Activated T-cell treated with anti-CD3 and anti-CD28 coated beads for 4 hours (primary cell): ENCODE results near the gene MED13L.

Source experiments
- DNase-seq: peaks from one replicate; pipeline ENCODE4 v3.0.0-alpha.2; 2020

Gene MED13L

DNA sequence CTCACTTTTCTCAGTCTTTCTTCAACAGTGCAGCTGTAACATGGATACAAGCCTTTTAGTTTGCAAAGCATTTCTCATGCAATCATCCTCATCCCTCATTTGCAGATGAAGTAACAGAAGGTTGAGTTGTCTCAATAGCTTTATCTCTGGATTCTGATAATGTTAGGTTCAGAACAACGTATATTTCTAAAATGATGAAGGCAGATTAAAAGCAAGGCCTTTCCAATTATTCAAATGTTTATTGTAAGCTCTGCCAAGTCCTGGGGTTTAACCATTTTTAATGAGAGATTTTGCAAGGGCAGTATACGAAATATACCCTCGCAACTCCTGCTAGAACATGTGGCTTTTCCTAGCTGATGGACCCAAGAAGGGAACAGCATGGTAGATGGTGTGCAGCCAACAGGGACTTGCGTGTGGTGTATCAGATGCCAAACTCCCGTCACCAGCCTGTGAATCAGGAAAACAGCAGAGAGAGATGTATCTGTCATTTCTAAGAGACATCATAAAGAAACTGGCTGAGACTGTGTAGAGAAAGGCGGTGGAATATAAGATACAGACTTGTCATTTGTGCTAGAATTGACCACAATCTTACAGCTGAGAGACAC is 319.7 kb downstream of the MED13L start:
- DNase-seq = no peak

DNA sequence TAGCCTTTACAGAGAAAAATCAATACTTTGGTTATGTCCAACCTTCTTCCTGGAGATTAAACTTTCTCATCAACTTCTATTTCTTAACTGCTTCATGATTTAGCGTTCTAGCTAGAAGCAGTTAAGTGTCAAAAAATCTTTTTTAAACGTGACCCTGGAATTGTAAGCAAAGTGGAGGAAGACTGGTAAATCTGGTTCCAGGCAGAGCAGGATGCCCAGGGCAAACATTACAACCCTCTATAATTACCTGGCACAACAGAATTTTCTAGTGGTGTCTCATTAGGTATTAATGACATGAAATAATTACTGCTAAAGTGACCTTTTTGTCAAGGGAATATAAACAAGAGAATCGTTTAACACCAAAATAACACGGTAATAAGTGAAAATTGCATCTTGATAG is 320.8 kb downstream of the MED13L start:
- DNase-seq = no peak

DNA sequence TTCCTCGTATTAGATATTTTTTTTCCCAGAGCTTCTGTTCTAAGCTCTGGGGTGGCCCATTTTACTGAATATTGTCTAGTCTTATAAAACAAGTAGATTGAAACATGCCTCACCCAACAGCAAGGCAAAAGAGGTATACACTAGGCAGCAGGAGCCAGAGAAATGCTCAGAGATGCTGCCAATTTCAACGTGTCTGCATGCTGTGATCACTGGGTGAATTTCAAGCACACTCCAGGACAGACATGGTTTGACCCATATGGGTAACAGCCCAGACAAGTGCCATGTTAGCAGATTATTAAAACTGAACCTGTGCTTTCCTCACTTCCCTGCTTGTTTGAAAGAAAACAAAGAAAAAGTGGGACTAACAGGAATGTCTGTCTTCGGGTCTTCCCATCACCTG is 321.3 kb downstream of the MED13L start:
- no peak for DNase-seq

DNA sequence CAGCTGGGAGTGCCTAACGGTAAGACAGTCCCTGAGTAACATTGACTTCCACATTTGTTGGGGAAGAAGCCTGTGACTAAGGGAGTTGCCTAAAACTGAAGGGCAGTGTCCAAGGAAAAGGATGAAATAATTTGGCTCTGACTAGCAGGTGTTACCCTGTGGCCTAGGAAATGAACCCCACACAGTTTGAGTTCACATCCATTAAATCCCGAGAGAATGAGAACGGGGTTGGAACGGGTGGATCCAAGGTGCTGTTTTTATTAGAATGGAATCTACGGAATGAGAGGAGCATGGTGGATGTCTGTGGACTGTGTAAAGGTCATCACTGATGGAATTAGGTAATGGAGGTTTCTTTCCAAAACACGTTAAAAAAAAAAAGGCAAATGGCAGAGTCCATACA is 324.0 kb downstream of the MED13L start:
- DNase-seq = no peak

DNA sequence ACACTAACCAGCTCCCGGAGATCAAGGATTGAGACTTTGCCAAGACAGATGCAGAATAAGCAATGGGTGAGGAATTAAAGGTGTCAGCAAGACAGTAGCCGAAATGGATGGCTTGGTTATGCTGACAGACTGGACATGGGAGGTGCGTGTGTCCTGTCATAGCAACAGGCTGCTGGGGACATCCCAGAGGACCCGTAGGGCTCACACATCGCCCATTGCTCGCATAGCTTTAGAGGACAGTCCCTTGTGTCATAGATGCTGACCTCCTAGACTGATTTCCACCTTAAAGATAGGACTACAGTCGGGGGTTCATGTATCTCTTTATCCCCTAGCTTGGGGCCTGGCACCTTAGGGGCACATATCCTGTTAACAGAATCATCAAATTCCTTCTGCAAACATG is 324.5 kb downstream of the MED13L start:
- no peak for DNase-seq

DNA sequence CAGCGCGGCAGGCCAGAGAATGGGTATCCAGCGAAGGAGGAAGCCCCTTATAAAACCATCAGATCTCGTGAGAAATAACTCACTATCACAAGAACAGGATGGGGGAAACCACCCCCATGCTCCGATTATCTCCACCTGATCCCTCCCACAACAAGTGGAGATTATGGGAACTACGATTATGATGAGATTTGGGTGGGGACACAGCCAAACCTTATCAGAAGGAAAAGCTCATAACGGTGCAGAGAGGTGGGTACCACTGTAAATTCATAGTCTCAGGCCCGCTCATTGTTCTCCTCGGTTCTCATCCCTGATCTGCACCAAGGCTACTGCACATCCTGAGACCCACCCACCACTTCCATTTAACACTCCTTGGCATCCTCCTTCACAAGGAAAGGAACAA is 326.5 kb downstream of the MED13L start:
- DNase-seq = no peak

DNA sequence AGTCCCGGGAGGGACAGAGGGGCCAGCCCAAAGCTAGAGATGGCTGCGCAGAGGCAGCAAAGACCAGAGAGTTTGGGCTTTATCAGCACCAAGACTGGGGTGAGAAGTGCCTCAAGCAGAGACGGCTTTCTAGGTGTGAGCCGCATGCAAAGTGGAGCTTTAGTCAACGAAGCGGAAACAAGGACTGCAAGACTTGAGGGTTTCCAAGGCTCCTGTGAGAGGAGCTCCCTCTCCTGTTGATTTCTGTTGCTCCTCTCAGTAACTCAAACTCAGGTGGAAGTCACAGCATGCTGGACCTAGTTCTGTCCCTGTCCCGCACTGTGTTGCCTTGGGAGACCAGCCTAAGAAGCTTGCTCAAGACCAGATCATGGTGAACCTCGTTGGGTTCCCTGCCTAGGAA is 327.8 kb downstream of the MED13L start:
- DNase-seq = no peak

DNA sequence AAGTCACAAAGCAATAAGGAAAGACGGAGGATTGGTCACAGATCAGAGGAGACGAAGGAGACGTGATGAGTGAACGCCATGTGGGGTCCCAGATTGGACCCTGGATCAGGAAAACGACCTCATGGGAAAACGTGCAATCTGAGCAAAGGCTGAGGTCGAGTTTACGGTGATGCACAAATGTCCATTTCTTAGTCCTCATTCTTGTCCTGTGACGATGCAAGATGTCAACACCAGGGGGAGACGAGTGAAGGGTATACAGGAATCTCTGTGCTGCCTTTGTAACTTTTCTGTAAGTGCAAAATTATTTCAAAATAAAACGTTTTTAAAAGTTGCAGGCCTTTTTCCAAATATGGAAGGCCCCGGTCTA is 329.8 kb downstream of the MED13L start:
- no peak for DNase-seq

DNA sequence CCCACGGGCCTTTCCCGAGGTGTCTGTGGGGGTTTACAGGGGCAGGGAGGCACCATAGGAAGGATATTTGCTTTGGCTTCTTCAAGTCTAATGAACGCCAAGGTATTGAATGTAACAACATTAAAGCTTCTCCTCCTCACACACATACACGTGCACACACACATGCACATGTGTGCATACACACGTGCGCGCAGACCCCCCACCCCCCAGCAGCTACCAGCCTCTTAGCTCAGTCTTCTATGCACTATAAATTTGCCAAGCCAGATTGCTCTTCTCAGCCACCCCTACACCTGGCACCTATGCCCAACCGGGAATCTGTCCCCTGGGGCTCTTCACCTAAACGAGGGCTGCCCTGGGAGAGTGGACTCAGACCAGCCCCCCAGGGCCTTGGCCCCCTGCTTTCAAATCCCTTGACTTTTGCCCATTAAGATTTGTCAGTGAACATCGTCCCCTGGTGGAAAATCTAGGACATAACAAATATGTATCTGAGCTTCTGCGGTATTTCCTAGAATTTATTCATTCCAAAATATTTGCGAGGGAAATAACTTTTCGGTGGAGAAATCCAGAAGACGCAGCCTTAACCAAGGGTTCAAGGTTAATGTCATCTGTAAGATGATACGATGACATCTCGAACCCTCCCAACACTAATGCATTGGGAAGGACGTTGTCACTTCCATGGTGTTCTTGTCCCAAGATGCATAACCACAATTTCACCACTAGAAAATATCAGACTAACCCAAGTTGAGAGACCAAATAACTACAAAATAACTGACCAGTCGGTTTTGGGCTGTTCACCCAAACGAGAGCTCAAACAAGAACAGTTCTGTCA is 330.4 kb downstream of the MED13L start:
- no peak for DNase-seq

DNA sequence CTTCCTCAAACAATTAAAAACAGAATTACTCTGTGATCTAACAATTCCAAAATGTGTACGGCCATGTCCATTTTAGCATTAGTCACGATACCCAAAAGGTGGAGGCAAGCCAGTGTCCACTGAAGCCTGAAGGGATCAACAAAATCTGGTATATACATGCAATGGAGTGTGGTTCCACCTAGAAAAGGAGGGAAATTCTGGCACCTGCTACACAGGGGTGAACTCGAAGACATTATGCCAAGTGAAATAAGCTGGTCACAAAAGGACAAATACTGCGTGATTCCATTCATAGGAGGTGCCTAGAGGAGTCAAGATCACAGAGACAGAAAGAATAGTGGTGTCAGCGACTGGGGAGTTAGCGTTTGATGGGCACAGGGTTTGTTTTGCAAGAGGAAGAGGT is 331.4 kb downstream of the MED13L start:
- no peak for DNase-seq

DNA sequence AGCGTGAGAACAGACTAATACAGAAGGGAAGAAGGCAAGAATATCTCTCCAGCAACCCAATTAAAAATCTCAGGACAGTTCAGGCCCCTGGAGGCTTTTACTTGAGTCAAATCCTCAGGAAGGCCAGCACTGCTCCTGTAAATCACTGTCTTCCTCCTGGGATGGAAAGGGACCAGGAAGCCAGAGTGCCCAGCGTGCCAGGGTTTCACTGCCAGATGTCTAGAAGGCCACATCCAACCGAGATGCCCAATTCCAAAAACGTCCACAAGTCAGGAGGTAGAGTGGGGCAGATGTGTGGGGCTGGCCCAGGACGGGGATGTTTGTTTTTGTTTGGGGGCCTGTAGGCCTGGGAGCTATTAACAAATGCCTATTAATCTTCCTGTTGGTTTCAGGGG is 332.0 kb downstream of the MED13L start:
- DNase-seq = no peak

DNA sequence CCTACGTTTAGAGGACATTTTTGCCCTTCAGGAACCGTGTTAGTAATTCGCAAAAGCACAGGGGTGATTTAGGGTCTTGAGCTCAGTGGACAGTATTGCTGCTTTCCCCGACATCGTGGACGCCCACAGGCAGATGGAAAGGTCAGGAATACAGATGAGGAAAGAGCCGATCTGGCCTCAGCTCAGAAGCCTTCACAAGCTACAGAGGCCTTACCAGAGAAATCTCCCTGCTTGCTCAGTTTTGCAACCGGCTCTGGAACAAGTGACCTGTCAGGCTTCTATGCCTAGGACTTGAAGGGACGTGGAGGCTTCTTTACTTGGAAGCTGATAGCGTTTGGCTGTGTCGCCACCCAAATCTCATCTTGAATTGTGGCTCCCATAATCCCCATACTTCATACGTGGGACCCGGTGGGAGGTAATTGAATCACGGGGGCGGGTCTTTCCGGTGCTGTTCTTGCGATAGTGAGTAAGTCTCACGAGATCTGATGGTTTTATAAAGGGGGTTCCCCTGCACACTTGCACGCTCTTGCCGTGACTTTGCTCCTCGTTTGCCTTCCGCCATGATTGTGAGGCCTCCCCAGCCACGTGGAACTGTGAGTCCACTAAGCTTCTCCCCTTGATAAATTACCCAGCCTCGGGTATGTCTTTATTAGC is 332.5 kb downstream of the MED13L start:
- no peak for DNase-seq

DNA sequence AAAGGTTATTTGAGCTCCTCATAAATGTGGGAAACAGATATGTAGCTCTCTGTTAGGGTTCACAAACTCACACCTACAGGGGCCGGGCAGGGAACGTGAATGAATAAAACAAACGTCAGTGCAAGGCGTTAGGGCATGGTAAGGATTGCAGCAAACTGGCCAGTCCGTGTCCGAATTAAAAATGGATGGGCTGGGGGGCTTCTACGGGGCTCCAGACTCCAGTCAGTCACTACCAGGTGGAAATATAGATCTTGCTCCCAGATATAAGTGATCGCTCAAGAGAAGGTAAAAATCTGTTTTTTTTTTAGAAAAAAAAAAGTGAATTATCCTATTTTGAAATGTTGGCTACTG is 333.1 kb downstream of the MED13L start:
- DNase-seq = no peak

DNA sequence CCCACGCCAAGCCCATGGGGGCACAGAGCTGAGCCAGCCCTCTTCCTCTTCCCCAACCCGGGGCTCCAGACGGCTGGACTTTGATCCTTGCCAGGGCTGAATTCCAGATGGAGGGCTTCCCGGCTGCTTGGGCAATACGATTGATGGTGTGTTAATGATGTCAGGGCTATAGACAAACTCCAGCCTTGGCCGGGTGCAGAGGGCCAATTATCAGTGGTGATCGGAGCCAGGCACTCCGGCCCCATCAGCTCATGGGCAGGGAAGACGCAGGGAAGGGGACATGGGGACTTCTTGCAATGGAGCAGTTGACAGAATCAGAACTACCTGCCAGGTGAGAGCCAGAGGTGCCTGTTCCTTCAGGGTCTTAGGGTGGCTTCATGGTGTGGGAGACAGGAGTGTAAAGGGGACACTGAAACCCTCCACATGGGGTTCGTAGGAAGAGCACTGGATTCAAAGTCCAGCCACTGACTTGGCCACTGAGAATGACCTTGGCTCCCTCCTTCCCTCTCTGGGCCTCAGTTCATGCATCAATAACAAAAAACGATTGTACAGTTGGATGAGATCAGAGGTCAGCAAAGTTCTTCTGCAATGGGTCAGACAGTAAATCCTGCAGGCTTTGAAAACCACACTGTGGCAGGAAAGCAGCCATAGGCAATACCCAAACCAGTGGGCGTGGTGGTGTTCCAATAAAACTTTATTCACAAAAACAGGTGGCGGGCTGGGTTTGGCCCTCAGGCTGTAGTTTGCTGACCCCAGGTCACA is 333.7 kb downstream of the MED13L start:
- DNase-seq = no peak

DNA sequence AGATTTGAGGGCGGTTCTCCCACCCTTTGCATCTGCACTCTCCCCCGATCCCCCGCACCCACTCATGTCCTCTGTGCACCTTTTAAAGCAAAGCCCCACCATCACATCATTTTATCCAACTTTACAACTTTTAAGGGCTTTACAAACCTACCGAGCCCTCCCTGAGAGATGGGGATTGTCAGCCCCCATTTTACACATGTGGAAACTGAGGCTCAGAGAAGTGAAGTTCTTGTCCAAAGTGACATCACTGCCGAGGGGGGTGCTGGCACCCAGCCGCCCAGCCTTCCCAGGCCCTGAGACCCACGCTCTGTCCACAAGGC is 334.2 kb downstream of the MED13L start:
- DNase-seq = no peak

DNA sequence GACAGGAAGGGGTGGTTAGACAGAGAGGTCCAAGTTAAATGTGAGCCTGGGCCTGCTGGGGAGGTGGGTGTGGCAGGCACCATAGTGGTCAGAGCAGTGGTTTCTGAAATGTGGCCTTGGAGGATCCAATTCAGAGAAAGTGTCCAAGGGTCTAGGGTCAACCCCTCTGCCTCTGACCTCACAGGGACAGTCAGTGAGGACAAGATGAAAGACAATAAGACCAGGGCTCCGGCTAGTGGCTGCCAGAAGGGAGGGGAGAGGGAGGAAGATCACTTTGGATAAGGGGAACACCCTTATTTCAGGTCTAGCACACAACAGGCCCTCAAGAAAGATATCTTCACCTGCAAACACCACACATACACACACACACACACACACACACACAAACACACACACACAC is 335.1 kb downstream of the MED13L start:
- DNase-seq = no peak

DNA sequence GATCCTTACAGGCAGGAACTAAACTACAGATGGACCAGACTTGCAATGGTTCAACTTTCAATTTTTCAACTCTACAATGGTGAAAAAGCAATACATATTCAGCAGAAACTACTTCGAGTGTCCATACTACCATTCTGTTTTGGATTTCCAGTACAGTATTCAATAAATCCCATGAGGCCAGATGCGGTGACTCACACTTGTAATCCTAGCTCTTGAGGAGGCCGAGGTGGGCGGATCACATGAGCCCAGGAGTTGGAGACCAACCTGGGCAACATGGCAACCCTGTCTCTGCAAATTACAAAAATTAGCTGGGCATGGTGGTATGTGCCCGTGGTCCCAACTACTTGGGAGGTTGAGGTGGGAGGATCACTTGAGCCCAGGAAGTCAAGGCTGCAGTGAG is 336.1 kb downstream of the MED13L start:
- DNase-seq = no peak

DNA sequence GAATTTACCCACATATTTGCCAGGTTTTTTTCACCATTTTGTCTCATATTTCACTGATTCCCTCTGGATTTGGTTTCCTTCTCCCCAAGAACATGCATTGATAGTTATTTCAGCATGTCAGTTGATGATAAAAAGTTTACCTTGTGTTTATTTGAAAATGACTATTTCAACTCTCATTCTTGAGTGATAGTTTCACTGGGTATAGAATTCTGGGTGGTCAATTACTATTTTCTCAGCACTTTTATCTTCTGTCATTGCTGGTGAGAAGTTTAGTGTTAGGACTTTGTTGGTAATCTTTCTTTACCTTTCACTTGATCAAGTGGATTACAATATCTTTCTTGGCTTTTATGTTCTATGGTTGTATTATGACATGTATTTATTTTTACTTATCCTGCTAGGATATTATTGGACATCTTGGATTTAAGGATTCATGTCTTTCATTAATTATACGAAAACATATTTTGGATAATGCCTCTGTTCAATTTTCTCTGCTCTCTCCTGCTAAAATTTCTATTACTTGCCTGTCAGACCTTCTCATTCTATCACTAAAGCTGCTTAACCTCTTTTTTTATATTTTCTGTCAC is 338.6 kb downstream of the MED13L start:
- DNase-seq = no peak

DNA sequence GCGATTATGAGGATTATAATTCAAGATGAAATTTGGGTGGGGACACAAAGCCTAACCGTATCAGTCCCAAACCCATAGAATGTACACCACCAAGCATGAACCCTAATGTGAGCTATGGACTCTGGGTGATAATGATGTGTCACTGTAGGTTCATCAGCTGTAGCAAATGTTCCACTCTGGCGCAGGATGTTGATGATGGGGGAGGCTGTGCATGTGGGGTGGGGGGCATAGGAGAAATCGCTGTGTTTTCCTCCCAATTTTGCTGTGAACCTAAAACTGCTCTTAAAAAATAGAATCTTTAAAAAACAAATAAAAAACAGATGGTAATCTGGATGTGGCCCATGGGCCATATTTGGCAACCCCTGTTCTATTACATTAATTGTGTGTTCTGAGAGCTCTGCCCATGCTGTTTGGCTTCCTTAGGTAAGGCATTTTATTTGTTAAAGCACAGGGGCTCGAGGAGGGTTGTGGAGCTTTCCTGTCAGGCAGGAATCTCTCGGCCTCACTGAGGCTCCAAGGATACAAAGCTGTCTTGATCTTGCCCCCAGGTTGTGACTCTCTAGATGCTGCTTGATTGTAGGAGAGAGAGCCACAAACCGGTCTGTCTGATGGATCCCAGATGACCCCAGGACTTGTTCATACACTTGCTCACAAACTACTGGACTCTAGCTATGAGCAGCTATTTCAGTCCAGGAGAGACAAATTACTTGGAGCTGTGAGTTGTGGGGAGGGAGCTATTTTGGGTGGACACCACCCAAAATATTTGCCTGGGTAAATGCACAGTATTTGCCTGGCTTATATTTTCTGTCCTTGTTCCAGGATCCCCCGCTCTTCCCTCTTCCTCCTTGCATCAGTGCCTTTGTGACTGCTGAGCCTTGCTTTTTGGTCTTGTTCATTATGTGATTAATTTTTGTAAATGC is 340.2 kb downstream of the MED13L start:
- DNase-seq = no peak

DNA sequence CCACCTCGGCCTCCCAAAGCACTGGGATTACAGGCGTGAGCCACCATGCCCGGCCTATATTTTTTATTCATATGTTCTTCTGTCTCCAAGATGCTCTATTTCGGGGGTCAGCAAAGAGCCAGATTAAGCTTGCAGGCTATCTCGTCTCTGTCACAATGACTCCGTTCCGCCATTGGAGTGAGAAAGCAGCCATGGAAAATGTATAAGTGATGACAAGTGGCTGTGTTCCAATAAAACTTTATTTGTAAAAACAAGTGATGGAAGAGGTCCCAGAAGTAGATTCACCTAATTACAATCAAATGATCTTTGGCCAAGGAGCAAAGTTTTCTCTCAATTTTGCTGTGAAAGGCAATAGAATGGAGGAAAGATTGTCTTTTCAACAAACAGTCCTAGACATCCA is 342.6 kb downstream of the MED13L start:
- DNase-seq = no peak

DNA sequence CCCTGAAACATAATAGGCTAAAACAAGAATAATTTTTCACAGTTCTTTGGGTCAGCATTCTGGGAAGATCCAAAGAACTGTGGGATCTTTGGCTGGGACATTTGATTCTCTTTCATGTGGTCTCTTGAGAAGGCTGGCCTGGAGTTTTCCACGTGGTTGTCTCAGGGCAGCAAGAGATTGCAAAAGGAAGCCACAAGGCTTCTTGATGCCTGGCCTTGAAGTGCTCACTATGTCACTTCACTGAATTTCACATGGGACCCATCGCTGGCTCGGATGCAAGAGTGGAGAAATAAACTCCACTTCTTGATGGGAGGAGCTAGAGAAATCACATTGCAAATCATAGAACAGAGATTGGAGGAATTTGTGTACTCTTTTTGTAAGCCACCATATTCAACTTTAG is 343.4 kb downstream of the MED13L start:
- DNase-seq = no peak

DNA sequence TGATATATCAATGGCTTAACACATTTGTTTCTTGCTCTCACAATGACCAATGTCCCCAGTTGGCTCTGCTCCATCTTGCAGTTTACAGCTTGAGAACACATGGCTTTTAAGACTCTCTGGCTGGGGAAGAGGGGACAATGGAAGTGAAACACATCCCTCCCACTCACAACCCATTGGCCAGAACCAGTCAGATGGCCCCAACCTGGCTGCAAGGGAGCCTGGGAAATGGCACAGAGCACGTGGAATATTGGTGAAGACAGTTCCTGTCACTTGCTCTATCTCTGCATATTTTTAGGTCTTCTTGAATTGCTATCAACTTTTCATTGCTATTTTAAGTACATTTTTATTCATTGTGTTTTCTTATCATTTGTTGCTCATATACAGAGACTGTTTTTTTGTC is 345.4 kb downstream of the MED13L start:
- no peak for DNase-seq

DNA sequence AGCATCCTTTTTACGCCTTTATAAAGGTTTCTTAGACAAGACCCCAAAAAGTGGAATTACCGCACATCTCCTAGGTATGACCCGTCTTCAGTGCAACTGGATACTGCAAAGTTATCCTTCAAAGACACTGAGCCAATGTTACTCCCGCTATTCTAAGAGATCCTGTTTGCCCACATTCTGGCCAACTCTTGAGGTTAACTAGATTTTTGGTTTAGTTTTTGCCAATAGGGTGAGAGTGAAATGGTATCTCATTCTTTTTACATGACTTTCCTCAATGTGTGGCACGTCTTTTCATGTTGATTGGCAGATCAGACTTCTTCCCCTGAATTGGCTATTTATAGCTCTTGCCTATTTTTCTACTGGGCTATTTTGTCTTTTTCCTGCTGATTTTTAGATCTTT is 347.2 kb downstream of the MED13L start:
- DNase-seq = no peak
